Breast epithelium (tissue), 3 donors: ENCODE results near the gene CTNNA3.

Experiments
- POLR2AphosphoS5 ChIP-seq, 3 donors: sonication (generic); formaldehyde crosslinking; IDR thresholded peaks; one replicate each; pipeline ENCODE4 v1.6.1; 2017; ENCODE audit warnings: antibody characterized with exemption in 3 of 3
- TF ChIP-seq, protein P1 (sequence below), 3 donors: fragments of 450-650 bp; IDR thresholded peaks; one replicate each; pipeline ENCODE4 v1.5.1; 2016 to 2017; ENCODE audit warnings: antibody characterized with exemption in 3 of 3, mild to moderate bottlenecking in 3 of 3, moderate library complexity in 3 of 3

DNA sequence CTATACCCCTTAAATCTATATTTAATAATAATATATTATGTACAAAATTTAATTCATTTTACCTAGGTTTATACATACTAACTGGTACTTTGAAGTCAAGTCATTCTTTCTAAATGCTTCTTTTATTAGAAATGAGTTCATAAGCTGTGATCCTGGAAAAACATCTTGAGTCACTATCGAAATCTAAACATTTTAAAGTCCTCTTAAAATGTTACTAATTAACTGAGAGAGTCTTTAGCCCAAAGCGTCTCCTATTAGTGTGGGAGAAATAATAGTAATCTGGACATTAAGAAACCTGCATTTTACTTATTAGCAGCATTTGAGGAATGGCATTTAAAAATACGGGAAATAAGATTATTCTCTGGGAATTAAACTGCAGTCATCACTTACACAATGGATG, 142.7 kb downstream of the CTNNA3 start:
- TF ChIP-seq, protein P1, sequence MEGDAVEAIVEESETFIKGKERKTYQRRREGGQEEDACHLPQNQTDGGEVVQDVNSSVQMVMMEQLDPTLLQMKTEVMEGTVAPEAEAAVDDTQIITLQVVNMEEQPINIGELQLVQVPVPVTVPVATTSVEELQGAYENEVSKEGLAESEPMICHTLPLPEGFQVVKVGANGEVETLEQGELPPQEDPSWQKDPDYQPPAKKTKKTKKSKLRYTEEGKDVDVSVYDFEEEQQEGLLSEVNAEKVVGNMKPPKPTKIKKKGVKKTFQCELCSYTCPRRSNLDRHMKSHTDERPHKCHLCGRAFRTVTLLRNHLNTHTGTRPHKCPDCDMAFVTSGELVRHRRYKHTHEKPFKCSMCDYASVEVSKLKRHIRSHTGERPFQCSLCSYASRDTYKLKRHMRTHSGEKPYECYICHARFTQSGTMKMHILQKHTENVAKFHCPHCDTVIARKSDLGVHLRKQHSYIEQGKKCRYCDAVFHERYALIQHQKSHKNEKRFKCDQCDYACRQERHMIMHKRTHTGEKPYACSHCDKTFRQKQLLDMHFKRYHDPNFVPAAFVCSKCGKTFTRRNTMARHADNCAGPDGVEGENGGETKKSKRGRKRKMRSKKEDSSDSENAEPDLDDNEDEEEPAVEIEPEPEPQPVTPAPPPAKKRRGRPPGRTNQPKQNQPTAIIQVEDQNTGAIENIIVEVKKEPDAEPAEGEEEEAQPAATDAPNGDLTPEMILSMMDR (IDR thresholded peaks at IDR 0.05) = no peak
- TF ChIP-seq POLR2AphosphoS5 (IDR thresholded peaks at IDR 0.05) = no peak
